Breast epithelium (tissue), 3 donors: ENCODE measurements around the gene NEGR1.

Source experiments
- CTCF ChIP-seq, 3 donors: fragments of 450-650 bp; IDR thresholded peaks; one replicate each; pipeline ENCODE4 v1.5.1; 2016 to 2017; ENCODE audit warnings: antibody characterized with exemption in 3 of 3, mild to moderate bottlenecking in 3 of 3, moderate library complexity in 3 of 3
- POLR2A ChIP-seq: fragments of 450-650 bp; IDR thresholded peaks from one replicate; pipeline ENCODE4 v1.6.1; 2016; ENCODE audit warnings: antibody characterized with exemption, mild to moderate bottlenecking, moderate library complexity
- POLR2AphosphoS5 ChIP-seq, 3 donors: sonication (generic); formaldehyde crosslinking; IDR thresholded peaks; one replicate each; pipeline ENCODE4 v1.6.1; 2017; ENCODE audit warnings: antibody characterized with exemption in 3 of 3

DNA sequence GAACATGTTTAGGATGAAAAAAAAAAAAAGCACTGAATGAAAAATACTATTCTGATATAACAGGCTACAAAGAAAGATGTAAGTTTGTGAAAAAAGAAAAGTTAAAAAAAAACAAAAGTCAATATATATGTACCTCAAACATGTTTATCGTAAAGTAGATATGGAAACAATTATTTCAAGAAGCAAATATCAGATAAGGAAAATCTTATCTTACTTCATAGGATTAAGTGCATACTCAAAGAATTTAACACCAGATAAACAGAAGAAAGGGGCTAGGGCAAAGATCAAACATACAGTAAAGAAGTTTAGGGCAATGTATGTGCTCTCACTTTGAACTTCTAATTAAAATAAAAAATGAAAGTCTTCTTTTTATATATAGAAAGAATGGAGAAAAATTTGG is 75.3 kb downstream of the NEGR1 start:
- TF ChIP-seq CTCF (IDR thresholded peaks at IDR 0.05) (no peak), POLR2A (no peak), POLR2AphosphoS5 (IDR thresholded peaks at IDR 0.05) (no peak)
